PFSK-1 (cell line): ENCODE measurements around the gene SLAMF7.

Experiments
- FOXP2 ChIP-seq: optimal IDR thresholded peaks from 2 replicates; pipeline ENCODE3; 2011; ENCODE audit warnings: borderline replicate concordance, control low read depth, inconsistent platforms; ENCODE audit not compliant: insufficient read depth; ENCODE audit errors: extremely low read length, extremely low read depth
- POLR2AphosphoS5 ChIP-seq: IDR thresholded peaks from 2 replicates; pipeline ENCODE4 v1.6.1; 2012; ENCODE audit warnings: low read depth, mild to moderate bottlenecking, control low read depth, low read length, moderate library complexity
- SIN3A ChIP-seq: IDR thresholded peaks from 2 replicates; pipeline ENCODE4 v1.6.1; 2012; ENCODE audit warnings: mild to moderate bottlenecking, low read length, moderate library complexity, borderline replicate concordance; ENCODE audit not compliant: insufficient read depth
- TAF1 ChIP-seq: IDR thresholded peaks from 2 replicates; pipeline ENCODE4 v1.6.1; 2012; ENCODE audit warnings: low read length, control low read depth, borderline replicate concordance; ENCODE audit not compliant: insufficient read depth
- TF ChIP-seq, protein P1 (sequence below), 2 experiments: IDR thresholded peaks; 2 replicates each; pipeline versions ENCODE4 v1.6.1 to v1.8.0; 2011 to 2012; ENCODE audit warnings: low read depth in 2 of 2, low read length in 2 of 2, control low read depth in 1 of 2, inconsistent platforms in 1 of 2, mild to moderate bottlenecking in 1 of 2, moderate library complexity in 1 of 2; ENCODE audit not compliant: insufficient read depth in 1 of 2

The SLAMF7 gene

DNA sequence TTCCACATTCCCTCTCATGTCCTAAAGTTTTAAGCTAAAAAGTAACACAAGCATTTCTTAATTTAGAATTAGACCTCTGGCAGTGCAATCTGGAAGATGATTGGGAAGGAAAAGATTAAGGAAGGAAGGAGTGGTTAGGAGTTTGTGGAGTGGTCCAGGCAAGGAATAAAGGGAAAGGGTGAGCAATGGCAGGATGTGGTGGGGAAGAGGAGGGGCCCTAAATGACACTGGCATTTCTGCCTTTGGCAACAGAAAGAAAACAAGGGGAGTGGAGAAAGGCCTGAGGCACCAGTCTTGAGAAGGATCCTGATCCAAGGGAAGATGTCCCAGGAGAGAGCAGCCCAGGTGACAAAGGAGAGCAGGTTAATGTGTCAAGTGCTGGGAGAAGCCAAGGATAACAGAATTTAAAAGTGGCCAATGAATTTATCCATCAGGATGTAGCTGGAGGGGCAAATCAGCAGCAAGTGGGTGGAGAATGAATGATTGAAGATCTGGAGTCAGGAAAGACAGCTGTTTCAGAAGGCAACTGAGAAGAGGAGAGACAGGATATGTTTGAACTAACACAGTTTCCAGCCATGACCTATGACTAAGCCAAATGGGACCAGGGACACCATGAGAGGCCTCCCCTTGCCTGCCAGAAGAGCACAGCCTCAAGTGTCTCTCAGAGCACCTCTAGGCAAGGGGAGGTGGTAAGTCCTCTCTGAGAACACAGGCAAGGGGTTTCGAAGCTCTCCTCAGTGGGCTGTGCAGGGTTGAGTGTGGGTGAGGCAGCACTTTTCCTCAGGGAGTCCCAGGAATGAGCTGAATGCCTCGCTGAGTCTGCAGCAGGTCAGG, 36.1 kb downstream of the SLAMF7 start:
- TF ChIP-seq FOXP2 (no peak), SIN3A (no peak), POLR2AphosphoS5 (no peak), TAF1 (no peak)
- TF ChIP-seq, protein P1, sequence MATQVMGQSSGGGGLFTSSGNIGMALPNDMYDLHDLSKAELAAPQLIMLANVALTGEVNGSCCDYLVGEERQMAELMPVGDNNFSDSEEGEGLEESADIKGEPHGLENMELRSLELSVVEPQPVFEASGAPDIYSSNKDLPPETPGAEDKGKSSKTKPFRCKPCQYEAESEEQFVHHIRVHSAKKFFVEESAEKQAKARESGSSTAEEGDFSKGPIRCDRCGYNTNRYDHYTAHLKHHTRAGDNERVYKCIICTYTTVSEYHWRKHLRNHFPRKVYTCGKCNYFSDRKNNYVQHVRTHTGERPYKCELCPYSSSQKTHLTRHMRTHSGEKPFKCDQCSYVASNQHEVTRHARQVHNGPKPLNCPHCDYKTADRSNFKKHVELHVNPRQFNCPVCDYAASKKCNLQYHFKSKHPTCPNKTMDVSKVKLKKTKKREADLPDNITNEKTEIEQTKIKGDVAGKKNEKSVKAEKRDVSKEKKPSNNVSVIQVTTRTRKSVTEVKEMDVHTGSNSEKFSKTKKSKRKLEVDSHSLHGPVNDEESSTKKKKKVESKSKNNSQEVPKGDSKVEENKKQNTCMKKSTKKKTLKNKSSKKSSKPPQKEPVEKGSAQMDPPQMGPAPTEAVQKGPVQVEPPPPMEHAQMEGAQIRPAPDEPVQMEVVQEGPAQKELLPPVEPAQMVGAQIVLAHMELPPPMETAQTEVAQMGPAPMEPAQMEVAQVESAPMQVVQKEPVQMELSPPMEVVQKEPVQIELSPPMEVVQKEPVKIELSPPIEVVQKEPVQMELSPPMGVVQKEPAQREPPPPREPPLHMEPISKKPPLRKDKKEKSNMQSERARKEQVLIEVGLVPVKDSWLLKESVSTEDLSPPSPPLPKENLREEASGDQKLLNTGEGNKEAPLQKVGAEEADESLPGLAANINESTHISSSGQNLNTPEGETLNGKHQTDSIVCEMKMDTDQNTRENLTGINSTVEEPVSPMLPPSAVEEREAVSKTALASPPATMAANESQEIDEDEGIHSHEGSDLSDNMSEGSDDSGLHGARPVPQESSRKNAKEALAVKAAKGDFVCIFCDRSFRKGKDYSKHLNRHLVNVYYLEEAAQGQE (IDR thresholded peaks at IDR 0.05; ENCODE audit: insufficient read depth in 1 of 2, low read depth in 2 of 2, low read length in 2 of 2), result no peak

DNA sequence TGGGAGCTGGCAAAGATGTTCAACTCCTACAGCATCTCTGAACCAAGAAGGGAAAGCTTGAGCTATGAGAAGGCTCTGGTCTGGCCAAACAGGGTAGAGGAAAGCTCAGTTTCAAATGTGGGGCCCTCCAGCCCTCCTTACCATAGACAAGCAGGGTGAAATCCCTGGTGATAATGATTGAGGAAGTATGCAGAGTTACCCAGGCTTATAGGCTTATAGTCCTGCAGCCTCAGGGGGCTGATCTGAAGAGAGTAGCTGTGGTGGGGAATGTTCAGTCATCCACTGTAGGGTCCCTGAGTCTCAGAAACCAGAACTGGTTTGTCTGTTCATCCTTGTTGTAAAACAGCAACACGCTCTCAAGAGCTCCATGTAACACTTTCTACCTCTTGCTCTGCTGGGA, 37.1 kb downstream of the SLAMF7 start:
- TF ChIP-seq TAF1 (no peak), POLR2AphosphoS5 (no peak), SIN3A (no peak), FOXP2 (no peak)
- TF ChIP-seq, protein P1 (IDR thresholded peaks at IDR 0.05; ENCODE audit: insufficient read depth in 1 of 2, low read depth in 2 of 2, low read length in 2 of 2), result no peak

DNA sequence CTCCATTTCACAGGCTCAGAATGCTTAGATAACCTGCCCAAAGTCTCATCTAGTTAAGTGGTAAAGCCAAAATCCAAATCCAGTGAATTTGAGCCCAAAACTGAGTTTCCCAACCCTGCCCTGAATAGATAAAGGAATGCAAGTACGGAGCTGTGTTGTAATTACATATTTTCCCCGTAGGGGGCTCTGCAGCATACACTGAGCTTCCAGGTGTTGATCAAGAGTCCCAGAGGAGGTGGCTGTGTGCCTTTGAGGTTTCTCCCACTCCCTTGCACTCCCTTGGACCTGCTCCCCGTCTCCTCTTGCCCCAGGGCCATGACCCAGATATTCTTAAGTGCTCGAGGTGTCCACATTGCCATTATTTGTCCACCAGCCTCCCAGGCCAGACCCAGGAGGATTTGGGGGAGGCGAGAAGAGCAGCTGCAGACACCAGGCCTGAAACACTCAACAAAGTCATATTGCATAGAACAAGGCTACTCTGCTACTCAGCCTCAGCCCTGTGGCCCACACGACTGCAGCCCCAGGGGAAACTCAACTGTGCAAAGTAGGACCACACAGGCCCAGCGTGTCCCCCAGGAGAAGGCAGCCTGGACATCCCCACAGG, 38.5 kb downstream of the SLAMF7 start:
- TF ChIP-seq, protein P1 (IDR thresholded peaks at IDR 0.05; ENCODE audit: insufficient read depth in 1 of 2, low read depth in 2 of 2, low read length in 2 of 2), result no peak
- TF ChIP-seq FOXP2 (no peak), POLR2AphosphoS5 (no peak), SIN3A (no peak), TAF1 (no peak)

DNA sequence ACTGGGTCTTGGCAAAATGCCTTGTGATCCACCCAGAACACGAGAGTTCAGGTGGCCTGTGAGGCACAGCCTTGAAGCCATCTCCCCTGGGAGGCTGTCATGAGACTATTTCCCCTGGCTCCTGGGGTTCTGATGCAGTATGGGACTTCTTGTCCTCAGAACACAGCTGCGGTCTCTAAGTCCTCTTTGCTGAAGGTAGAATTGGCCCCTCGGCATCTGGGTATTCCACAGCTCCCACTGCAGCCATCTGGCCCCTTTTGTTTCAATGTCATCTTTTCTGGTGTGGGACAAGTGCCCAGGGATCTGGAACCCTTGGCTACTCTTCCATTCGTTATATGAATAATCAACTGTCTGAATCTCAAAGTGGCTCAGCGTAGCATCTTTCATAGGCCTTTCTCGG, 39.9 kb downstream of the SLAMF7 start:
- no peak for TF ChIP-seq SIN3A
- TF ChIP-seq, protein P1 (IDR thresholded peaks at IDR 0.05; ENCODE audit: insufficient read depth in 1 of 2, low read depth in 2 of 2, low read length in 2 of 2), result no peak
- no peak for TF ChIP-seq POLR2AphosphoS5
- TF ChIP-seq FOXP2, result no peak
- TF ChIP-seq TAF1, result no peak
